OCI-LY7 (cell line): Measurements from ENCODE around the gene SYT11. TPM values are rescaled to one million over a fixed set of nuclear protein-coding genes. Genes with fewer than 3 reads are reported as not detected.

Source experiments
- Bru-seq: library from RNA; stranded (reverse); fragments of 400-500 nt; gene quantifications from one replicate; lab custom pipeline; 2021; lab: Mats Ljungman, UMichigan
- BruChase-seq, 2 experiments: library from RNA; stranded (reverse); fragments of 400-500 nt; gene quantifications; one replicate each; lab custom pipeline; 2021; lab: Mats Ljungman, UMichigan
- BruUV-seq: library from RNA; stranded (reverse); fragments of 400-500 nt; replicated peaks from 2 replicates; lab custom pipeline; 2021; lab: Mats Ljungman, UMichigan
- CTCF ChIA-PET: fragments of 300-600 bp; sonication (Branson Sonifier 250); formaldehyde crosslinking; loops from one replicate; lab custom pipeline; 2022; ENCODE audit warnings: antibody characterized with exemption; ENCODE audit not compliant: unreplicated experiment; lab: Charles Lee
- POLR2A ChIA-PET: fragments of 300-600 bp; sonication (Branson Sonifier 250); formaldehyde crosslinking; loops from one replicate; lab custom pipeline; 2022; ENCODE audit warnings: antibody characterized with exemption; lab: Charles Lee
- DNase-seq: peaks from one replicate; pipeline ENCODE4 v3.0.0-alpha.2; 2015; ENCODE audit warnings: low spot score
- H2AFZ ChIP-seq: fragments of 200-600 bp; sonication (generic), shearing (Covaris generic); 2 replicates; pipeline ENCODE4 v1.6.1; 2014; ENCODE audit warnings: mild to moderate bottlenecking, antibody characterized with exemption, low read length, moderate library complexity
- H3K27ac ChIP-seq: fragments of 200-600 bp; sonication (generic); 2 replicates; pipeline ENCODE4 v1.5.1; 2014; ENCODE audit warnings: mixed run types, low read depth, mild to moderate bottlenecking, moderate library complexity, low read length, inconsistent platforms; ENCODE audit not compliant: poor library complexity, severe bottlenecking
- H3K36me3 ChIP-seq: fragments of 200-600 bp; sonication (generic); 2 replicates; pipeline ENCODE4 v1.6.1; 2014; ENCODE audit warnings: mild to moderate bottlenecking, antibody characterized with exemption, low read length, moderate library complexity, mixed read lengths; ENCODE audit not compliant: insufficient read depth
- H3K4me1 ChIP-seq: fragments of 200-600 bp; sonication (generic); 2 replicates; pipeline ENCODE4 v1.5.1; 2014; ENCODE audit warnings: mild to moderate bottlenecking, low read length; ENCODE audit not compliant: insufficient read depth, poor library complexity, severe bottlenecking
- H3K4me2 ChIP-seq: fragments of 200-600 bp; sonication (generic); 2 replicates; pipeline ENCODE4 v1.6.1; 2014; ENCODE audit warnings: mild to moderate bottlenecking, low read length
- H3K4me3 ChIP-seq: fragments of 200-600 bp; sonication (generic); 2 replicates; pipeline ENCODE4 v1.5.1; 2014; ENCODE audit warnings: mild to moderate bottlenecking, low read depth, low read length; ENCODE audit not compliant: poor library complexity, severe bottlenecking
- H3K79me2 ChIP-seq: fragments of 200-600 bp; sonication (generic); 2 replicates; pipeline ENCODE4 v1.6.1; 2016; ENCODE audit warnings: low read depth, mild to moderate bottlenecking, low read length, moderate library complexity, mixed read lengths; ENCODE audit not compliant: insufficient read depth
- H3K9me2 ChIP-seq: fragments of 200-600 bp; sonication (generic); 2 replicates; pipeline ENCODE4 v1.6.1; 2016; ENCODE audit warnings: mild to moderate bottlenecking, low read length, mixed read lengths; ENCODE audit not compliant: insufficient read depth
- H3K9me3 ChIP-seq: fragments of 200-600 bp; sonication (generic); 2 replicates; pipeline ENCODE4 v1.6.1; 2014; ENCODE audit warnings: mild to moderate bottlenecking, mixed run types, low read length, mixed read lengths
- H4K20me1 ChIP-seq: fragments of 200-600 bp; sonication (generic); 2 replicates; pipeline ENCODE4 v1.6.1; 2014; ENCODE audit warnings: mild to moderate bottlenecking, antibody characterized with exemption, low read length, moderate library complexity, mixed read lengths; ENCODE audit not compliant: insufficient read depth
- CTCF ChIP-seq: fragments of 200-600 bp; sonication (generic); conservative IDR thresholded peaks from 2 replicates; pipeline ENCODE4 v1.5.1; 2014; ENCODE audit warnings: mild to moderate bottlenecking, antibody characterized with exemption, low read length, moderate library complexity, mixed read lengths
- EZH2phosphoT487 ChIP-seq: fragments of 200-600 bp; sonication (generic); IDR thresholded peaks from 2 replicates; pipeline ENCODE4 v1.6.1; 2018; ENCODE audit warnings: low read depth, borderline replicate concordance, mild to moderate bottlenecking, mixed run types, antibody characterized with exemption, low read length, moderate library complexity, mixed read lengths
- intact Hi-C: fragments of 100-400 bp; cut with micrococcal nuclease; formaldehyde crosslinking; loops from one replicate; pipeline ENCODE4 v1.10.0; 2022; ENCODE audit not compliant: unreplicated experiment
- long read RNA-seq: library from polyadenylated mRNA; stranded (forward); transcript quantifications from one replicate; pipeline ENCODE4 v2.0.0, GENCODE V29; 2022
- total RNA-seq, 2 experiments: library from RNA; depleted of rRNA in 1 of 2; stranded (reverse); fragments of >200 nt in 1 of 2; shearing (Covaris generic) in 1 of 2; gene quantifications; 2 replicates each; pipeline ENCODE4 v1.2.3, GENCODE V29; 2014 to 2022

The SYT11 gene
- total RNA-seq (2014; rRNA removed; shearing (Covaris generic)) (41.6 and 41.8 TPM in 2 replicates), total RNA-seq (2022) (56.8 and 60.8 TPM in 2 replicates), Bru-seq, nascent RNA (percentile 84 among the genes with signal in this experiment), BruChase-seq, experiment 1, labeled RNA remaining after a 6-hour chase (percentile 89 among the genes with signal in this experiment), BruChase-seq, experiment 2, labeled RNA remaining after a 2-hour chase (percentile 97 among the genes with signal in this experiment)
- long read RNA-seq, full-length matches to known transcripts: 15 of 31 reads
- long read RNA-seq, partial matches to known transcripts: 5 of 31 reads
- long read RNA-seq, other reads (novel, unspliced or antisense): 11 of 31 reads

- Histone ChIP-seq H3K27ac (peak within 1 kb of the TSS; percentile 89), H3K9me2 (no peaks in the 10 kb centered on the region), H3K4me3 (peak within 1 kb of the TSS; percentile 79), H3K4me1 (peaks cover 60% of the 10 kb centered on the region), H3K9me3 (no peaks in the 10 kb centered on the region), H4K20me1 (no peaks in the 10 kb centered on the region), H3K79me2 (peaks cover 79% of the 10 kb centered on the region), H3K36me3 (peaks cover 39% of the 10 kb centered on the region), H2AFZ (peak within 1 kb of the TSS; percentile 75), H3K4me2 (peak within 1 kb of the TSS; percentile 85)
- peak; percentile 99 for DNase-seq
- ChIA-PET CTCF (interaction anchor here (0.8 to 1.6 kb wide), 5 partner anchors 9 to 87 kb away, joined by 3 to 6 read pairs (median 3); no protein-coding TSS in a partner anchor), POLR2A (interaction anchor here (0.6 to 6.2 kb wide), 20 partner anchors 9 to 187 kb away, joined by 3 to 46 read pairs (median 4); no protein-coding TSS in a partner anchor)
- intact Hi-C loops: loop anchor here (1.0 to 2.0 kb wide), 2 partner anchors 9 to 75 kb away; partner anchors contain the start of gene KHDC4
- BruUV-seq: no TSS peak
- TF ChIP-seq CTCF (no peak), EZH2phosphoT487 (no peak)
Observed at GRCh38 chr1:155859234-155859829, at the start of gene SYT11. Gene SYT11 (plus strand): TSS chr1:155859567. CDS start chr1:155859762, 195 bp downstream.

GRCh38 chr1:155812878-155813277 is 46.5 kb upstream of the SYT11 start:
- Histone ChIP-seq H3K79me2 (no peaks in the 10 kb centered on the region), H2AFZ (no peak overlapping the region), H3K9me3 (no peaks in the 10 kb centered on the region), H4K20me1 (no peaks in the 10 kb centered on the region), H3K4me3 (no peak overlapping the region), H3K27ac (no peak overlapping the region), H3K9me2 (no peaks in the 10 kb centered on the region), H3K4me2 (no peak overlapping the region), H3K36me3 (peaks cover 85% of the 10 kb centered on the region), H3K4me1 (peaks cover 40% of the 10 kb centered on the region)
- CTCF ChIA-PET: no interaction called here
- BruUV-seq: no TSS peak
- intact Hi-C loops: no loop called here
- POLR2A ChIA-PET: no interaction called here
- DNase-seq: no peak
- no peak for TF ChIP-seq CTCF
- no peak for TF ChIP-seq EZH2phosphoT487
